T-helper 17 cell (primary cell): ENCODE results near the gene RTEL1. TPM values are rescaled to one million over a fixed set of nuclear protein-coding genes. Genes with fewer than 3 reads are reported as not detected.
"Not testable (repeated sequence)": the region's sequence is repeated elsewhere in the genome, so short reads cannot be mapped to it uniquely, and the experiment has no call there.

ENCODE experiments used
- ATAC-seq: fragments of 150-1000 bp; cut with Tn5 transposase; 2 replicates; pipeline ENCODE4 v1.10.0; 2021; ENCODE audit warnings: mild to moderate bottlenecking, moderate library complexity
- DNase-seq, 3 donors: peaks; one replicate each; pipeline versions ENCODE4 v3.0.0 to v3.0.0-alpha.2; 2020 to 2021
- H3K9me3 ChIP-seq: one replicate; pipeline ENCODE4 v1.7.0; 2013; ENCODE audit warnings: low read length, mild to moderate bottlenecking; ENCODE audit not compliant: control insufficient read depth, poor library complexity, severe bottlenecking
- H3K27ac Mint-ChIP-seq: one replicate; pipeline ENCODE4 v1.8.0; 2022; ENCODE audit warnings: mild to moderate bottlenecking, moderate library complexity, mixed read lengths
- H3K27me3 Mint-ChIP-seq: one replicate; pipeline ENCODE4 v1.8.0; 2022; ENCODE audit warnings: mixed read lengths
- H3K36me3 Mint-ChIP-seq: one replicate; pipeline ENCODE4 v1.8.0; 2022; ENCODE audit warnings: low read depth, mixed read lengths
- H3K4me1 Mint-ChIP-seq: one replicate; pipeline ENCODE4 v1.8.0; 2022; ENCODE audit warnings: mild to moderate bottlenecking, mixed read lengths
- H3K4me3 Mint-ChIP-seq: one replicate; pipeline ENCODE4 v1.8.0; 2022; ENCODE audit warnings: mild to moderate bottlenecking, moderate library complexity, mixed read lengths
- total RNA-seq, 4 donors: library from RNA in 2 of 4; stranded (reverse) in 2 of 4; gene quantifications; one replicate each; pipeline ENCODE4 v1.2.3 and lab custom pipeline; 2022 to 2026

Gene RTEL1
- 10 to 100 TPM; 30.7 to 35.0 TPM for total RNA-seq
- total RNA-seq (lab: John Stamatoyannopoulos, UW), result 4.1 to 4.6 reads per million in 2 donors

- ATAC-seq, result peak; percentile 90
Observed at GRCh38 chr20:63657937-63658748, at the start of gene RTEL1. TSS of gene RTEL1 (plus strand) at chr20:63658312. CDS start at chr20:63659403, 1,091 bp downstream.

GRCh38 chr20:63610581-63611435 is 47.3 kb upstream of the RTEL1 start:
- H3K4me1 Mint-ChIP-seq, result peaks cover 5% of the 10 kb centered on the region
- no peak overlapping the region for H3K4me3 Mint-ChIP-seq
- peaks cover 4% of the 10 kb centered on the region for H3K36me3 Mint-ChIP-seq
- H3K27ac Mint-ChIP-seq, result no peak overlapping the region
- H3K9me3 ChIP-seq, result no peaks in the 10 kb centered on the region
- ATAC-seq (no peak), DNase-seq (no peak)
- H3K27me3 Mint-ChIP-seq, result no peaks in the 10 kb centered on the region

More at GRCh38 chr20:63657937-63658748, at the start of gene RTEL1:
- Mint-ChIP-seq H3K4me1 (peaks cover 28% of the 10 kb centered on the region), H3K27me3 (no peaks in the 10 kb centered on the region), H3K4me3 (peak within 1 kb of the TSS; percentile 96), H3K36me3 (no peaks in the 10 kb centered on the region), H3K27ac (peak within 1 kb of the TSS; percentile 88)
- no peaks in the 10 kb centered on the region for H3K9me3 ChIP-seq
- DNase-seq, result peak; percentile 74 to 90 (median 76)

GRCh38 chr20:63611646-63612045 is 46.5 kb upstream of the RTEL1 start:
- no peaks in the 10 kb centered on the region for H3K9me3 ChIP-seq
- no peaks in the 10 kb centered on the region for H3K27me3 Mint-ChIP-seq
- no peak overlapping the region for H3K4me3 Mint-ChIP-seq
- no peak for DNase-seq
- H3K4me1 Mint-ChIP-seq, result peaks cover 5% of the 10 kb centered on the region
- H3K27ac Mint-ChIP-seq, result no peak overlapping the region
- no peak for ATAC-seq
- peaks cover 4% of the 10 kb centered on the region for H3K36me3 Mint-ChIP-seq

- no peaks in the 10 kb centered on the region for H3K9me3 ChIP-seq
- Mint-ChIP-seq H3K27ac (no peak overlapping the region), H3K4me3 (no peak overlapping the region), H3K36me3 (peaks cover 4% of the 10 kb centered on the region), H3K27me3 (no peaks in the 10 kb centered on the region), H3K4me1 (peaks cover 5% of the 10 kb centered on the region)
- DNase-seq, result no peak
- ATAC-seq, result no peak
Observed at GRCh38 chr20:63612276-63612931, 45.7 kb upstream of the RTEL1 start.

- H3K27me3 Mint-ChIP-seq, DNase-seq, H3K4me3 Mint-ChIP-seq, ATAC-seq, H3K4me1 Mint-ChIP-seq, H3K36me3 Mint-ChIP-seq, H3K9me3 ChIP-seq: not testable (repeated sequence)
- H3K27ac Mint-ChIP-seq, result peak overlapping the region; percentile 70
Observed at GRCh38 chr20:63613863-63614594, 44.1 kb upstream of the RTEL1 start.

GRCh38 chr20:63617092-63617875 is 40.8 kb upstream of the RTEL1 start:
- Mint-ChIP-seq H3K27me3 (no peaks in the 10 kb centered on the region), H3K4me3 (no peak overlapping the region), H3K27ac (no peak overlapping the region), H3K36me3 (peaks cover 4% of the 10 kb centered on the region), H3K4me1 (peaks cover 10% of the 10 kb centered on the region)
- ATAC-seq (no peak), DNase-seq (no peak)
- H3K9me3 ChIP-seq, result no peaks in the 10 kb centered on the region

- Mint-ChIP-seq H3K27ac (no peak overlapping the region), H3K4me1 (peaks cover 12% of the 10 kb centered on the region), H3K36me3 (peaks cover 4% of the 10 kb centered on the region), H3K27me3 (no peaks in the 10 kb centered on the region), H3K4me3 (no peak overlapping the region)
- no peaks in the 10 kb centered on the region for H3K9me3 ChIP-seq
- DNase-seq (no peak), ATAC-seq (no peak)
Observed at GRCh38 chr20:63617876-63618265, 40.2 kb upstream of the RTEL1 start.

- ATAC-seq, result no peak
- no peak overlapping the region for H3K4me3 Mint-ChIP-seq
- peaks cover 11% of the 10 kb centered on the region for H3K4me1 Mint-ChIP-seq
- peaks cover 4% of the 10 kb centered on the region for H3K36me3 Mint-ChIP-seq
- H3K9me3 ChIP-seq, result no peaks in the 10 kb centered on the region
- DNase-seq, result no peak
- no peak overlapping the region for H3K27ac Mint-ChIP-seq
- H3K27me3 Mint-ChIP-seq, result no peaks in the 10 kb centered on the region
Observed at GRCh38 chr20:63618291-63618980, 39.7 kb upstream of the RTEL1 start.

GRCh38 chr20:63619086-63619485 is 39.0 kb upstream of the RTEL1 start:
- H3K9me3 ChIP-seq, result no peaks in the 10 kb centered on the region
- Mint-ChIP-seq H3K4me1 (peaks cover 8% of the 10 kb centered on the region), H3K27me3 (no peaks in the 10 kb centered on the region), H3K36me3 (peaks cover 4% of the 10 kb centered on the region), H3K4me3 (no peak overlapping the region), H3K27ac (no peak overlapping the region)
- ATAC-seq (no peak), DNase-seq (no peak)

- H3K9me3 ChIP-seq, result no peaks in the 10 kb centered on the region
- Mint-ChIP-seq H3K27ac (no peak overlapping the region), H3K27me3 (no peaks in the 10 kb centered on the region), H3K4me1 (peaks cover 10% of the 10 kb centered on the region), H3K36me3 (peaks cover 4% of the 10 kb centered on the region), H3K4me3 (no peak overlapping the region)
- DNase-seq, result no peak
- ATAC-seq, result no peak
Observed at GRCh38 chr20:63619505-63619904, 38.6 kb upstream of the RTEL1 start.

- DNase-seq (no peak), ATAC-seq (no peak)
- Mint-ChIP-seq H3K36me3 (no peaks in the 10 kb centered on the region), H3K27ac (no peak overlapping the region), H3K27me3 (no peaks in the 10 kb centered on the region), H3K4me3 (no peak overlapping the region), H3K4me1 (peaks cover 13% of the 10 kb centered on the region)
- H3K9me3 ChIP-seq, result no peaks in the 10 kb centered on the region
Observed at GRCh38 chr20:63620991-63621390, 37.1 kb upstream of the RTEL1 start.
